ENCODE results near the gene CASD1. TPM values are rescaled to one million over a fixed set of nuclear protein-coding genes. Genes with fewer than 3 reads are reported as not detected.

CASD1 gene
- 8.8 and 11.9 TPM in 2 replicates for total RNA-seq (2014; rRNA removed; shearing (Covaris generic))

- peak; percentile 39 for DNase-seq (ENCODE audit: low read depth)
Measured at GRCh38 chr7:94509264-94509886, at the start of gene CASD1. Gene CASD1 (plus strand): TSS chr7:94509809. CDS start chr7:94510085, 276 bp downstream.

- no peak for DNase-seq (ENCODE audit: low read depth)
Measured at GRCh38 chr7:94466516-94466915, 43.1 kb upstream of the CASD1 start.

GRCh38 chr7:94471604-94472003 lies 38.0 kb upstream of the CASD1 start:
- DNase-seq (ENCODE audit: low read depth) = no peak

DNA sequence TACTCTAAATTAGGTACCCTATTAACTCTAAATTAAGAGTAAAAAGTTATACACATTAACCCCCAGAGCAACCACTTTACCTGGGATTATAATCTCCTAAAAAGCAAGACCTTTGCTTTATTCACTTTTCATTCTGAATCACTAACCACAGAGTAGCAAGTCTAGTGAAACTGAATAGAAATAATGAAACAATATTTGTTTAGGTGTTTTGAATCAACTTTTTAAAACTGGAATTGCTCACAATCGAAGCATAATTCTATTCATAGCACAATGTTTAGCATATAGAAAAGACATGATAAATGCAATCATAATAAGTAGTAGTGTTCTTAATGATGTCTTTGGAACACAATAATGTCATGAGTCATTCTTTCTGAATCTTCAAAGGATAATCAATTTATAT lies 37.0 kb upstream of the CASD1 start:
- no peak for DNase-seq (ENCODE audit: low read depth)

GRCh38 chr7:94476251-94476840 lies 33.3 kb upstream of the CASD1 start:
- no peak for DNase-seq (ENCODE audit: low read depth)

DNA sequence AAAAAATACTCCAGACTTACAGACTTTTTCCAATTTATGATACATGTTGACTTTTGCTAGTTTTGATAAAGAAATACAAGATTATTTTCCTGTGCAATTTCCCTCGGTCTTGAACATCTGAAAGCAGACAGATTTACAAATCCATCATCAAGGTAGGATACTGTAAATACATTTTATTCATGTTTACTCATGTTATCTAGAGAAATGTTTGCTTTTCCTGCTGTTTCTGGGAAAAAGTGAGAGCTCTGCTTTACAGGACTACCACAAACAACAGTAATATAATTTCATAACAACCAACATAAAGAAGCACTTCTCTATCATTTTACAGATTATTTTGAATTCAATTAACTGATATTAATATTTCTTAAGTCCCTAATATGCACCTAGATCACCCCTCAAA lies 31.7 kb upstream of the CASD1 start:
- DNase-seq (ENCODE audit: low read depth) = no peak

- no peak for DNase-seq (ENCODE audit: low read depth)
Measured at GRCh38 chr7:94478648-94479214, 30.9 kb upstream of the CASD1 start.

GRCh38 chr7:94481279-94481678 lies 28.3 kb upstream of the CASD1 start:
- no peak for DNase-seq (ENCODE audit: low read depth)

DNA sequence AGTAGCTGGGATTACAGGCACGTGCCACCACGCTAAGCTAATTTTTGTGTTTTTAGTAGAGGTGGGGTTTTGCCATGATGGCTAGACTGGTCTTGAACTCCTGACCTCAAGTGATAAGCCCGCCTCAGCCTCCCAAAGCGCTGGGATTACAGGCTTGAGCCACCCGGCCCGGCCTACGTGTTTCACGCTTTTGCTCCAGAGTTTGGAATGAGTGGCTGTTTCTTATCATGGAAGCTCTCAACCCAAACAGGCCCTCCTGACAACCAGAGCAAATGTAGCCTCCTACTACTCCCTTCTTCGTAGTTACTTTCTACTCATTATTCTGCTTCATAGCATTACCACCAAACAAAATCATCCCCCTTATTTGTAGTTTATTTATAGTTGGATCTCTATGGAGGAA lies 26.8 kb upstream of the CASD1 start:
- no peak for DNase-seq (ENCODE audit: low read depth)

DNA sequence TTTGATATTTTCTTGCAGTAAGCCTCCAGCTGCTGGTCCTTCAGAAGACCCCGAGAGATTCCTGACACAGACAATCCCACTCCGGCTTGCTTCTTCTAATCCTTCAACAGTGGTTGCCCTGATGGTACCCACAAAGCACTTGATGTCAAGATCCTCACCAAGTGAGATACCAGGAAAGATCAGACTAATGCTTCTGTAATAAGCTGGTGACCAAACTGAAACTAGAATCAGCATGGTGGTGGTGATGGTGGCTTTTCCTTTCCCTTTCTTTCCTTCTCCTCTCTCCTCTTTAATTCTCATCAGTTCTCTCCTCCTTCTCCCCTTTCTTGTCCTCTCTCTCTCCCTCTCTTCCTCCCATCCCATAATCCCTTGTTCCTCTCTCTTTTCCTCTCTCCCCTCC lies 25.8 kb upstream of the CASD1 start:
- no peak for DNase-seq (ENCODE audit: low read depth)

GRCh38 chr7:94486216-94486615 lies 23.4 kb upstream of the CASD1 start:
- DNase-seq (ENCODE audit: low read depth) = no peak

GRCh38 chr7:94491410-94491809 lies 18.2 kb upstream of the CASD1 start:
- no peak for DNase-seq (ENCODE audit: low read depth)

DNA sequence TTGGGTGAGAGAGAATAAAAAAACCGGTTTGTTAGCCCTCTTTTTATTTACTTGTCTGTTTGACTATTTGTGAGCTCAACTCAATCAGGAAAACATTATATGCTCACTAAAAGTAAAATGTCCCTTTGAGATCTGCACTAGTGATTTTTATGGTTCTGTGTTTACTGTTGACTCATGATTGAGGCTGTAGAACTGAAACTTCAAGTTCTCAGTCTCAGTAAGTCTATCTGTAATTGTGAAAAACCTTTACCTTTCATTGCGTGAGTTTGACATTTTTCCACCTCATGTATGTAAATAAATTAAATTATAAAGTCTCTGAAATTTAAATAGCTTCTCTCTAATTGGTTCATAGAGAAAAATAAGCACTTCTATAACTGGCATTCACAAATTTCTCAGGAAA lies 17.0 kb upstream of the CASD1 start:
- no peak for DNase-seq (ENCODE audit: low read depth)

DNA sequence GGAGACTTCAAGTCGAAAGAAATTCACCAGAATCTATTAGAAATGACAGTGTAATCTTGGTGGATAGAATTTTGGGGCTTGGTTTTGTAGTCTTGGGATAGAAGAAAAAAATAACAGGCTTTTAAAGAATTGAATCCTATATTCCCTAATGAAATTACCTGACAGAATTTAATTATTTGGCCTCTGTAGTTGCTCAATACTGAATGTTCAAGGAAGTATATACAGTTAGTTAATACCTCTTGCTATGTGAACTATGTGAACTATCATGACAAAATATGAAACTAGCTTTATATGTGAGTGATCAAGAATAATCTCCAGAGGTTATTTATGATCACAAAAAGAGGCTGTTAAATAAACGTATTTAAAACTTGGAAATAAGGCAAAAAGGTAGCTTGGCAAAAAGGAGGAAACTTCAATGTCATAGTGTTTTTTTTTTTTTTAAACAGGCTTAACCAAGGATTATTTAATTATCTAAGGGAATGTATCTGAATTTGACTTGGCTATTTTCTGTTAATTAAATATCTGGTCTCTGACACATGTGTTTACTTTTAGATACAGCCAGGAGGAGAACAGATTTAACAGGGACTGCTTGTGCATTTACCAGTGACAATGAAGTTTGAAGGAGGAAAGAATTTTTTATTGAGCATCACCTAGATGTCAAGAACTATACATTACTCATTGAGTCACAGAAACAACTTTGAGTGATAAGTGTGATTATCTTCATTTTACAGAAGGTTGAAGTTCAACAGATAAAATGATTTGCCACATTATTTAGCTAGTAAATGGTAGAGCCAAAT lies 11.5 kb upstream of the CASD1 start:
- no peak for DNase-seq (ENCODE audit: low read depth)

GRCh38 chr7:94498918-94499317 lies 10.7 kb upstream of the CASD1 start:
- DNase-seq (ENCODE audit: low read depth) = no peak

DNA sequence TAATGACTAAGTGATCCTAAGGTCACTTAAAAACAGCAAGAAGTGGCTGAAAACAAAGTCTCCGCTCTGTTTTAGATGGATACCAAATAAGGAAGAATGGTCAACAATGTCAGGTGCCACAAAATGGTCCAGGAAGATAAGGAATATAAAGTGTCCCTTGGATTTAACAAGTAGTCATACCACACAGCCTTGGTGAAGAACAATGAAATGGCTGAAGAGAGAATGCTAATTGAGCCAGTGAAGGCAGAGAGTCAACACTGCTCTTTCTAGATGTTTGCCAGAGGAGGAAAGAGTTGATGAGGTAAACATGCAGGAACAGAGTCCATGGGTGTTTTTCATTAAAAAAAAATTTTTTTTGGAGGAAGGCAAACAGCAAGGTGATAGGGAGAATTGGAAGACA lies 2.1 kb upstream of the CASD1 start:
- no peak for DNase-seq (ENCODE audit: low read depth)

DNA sequence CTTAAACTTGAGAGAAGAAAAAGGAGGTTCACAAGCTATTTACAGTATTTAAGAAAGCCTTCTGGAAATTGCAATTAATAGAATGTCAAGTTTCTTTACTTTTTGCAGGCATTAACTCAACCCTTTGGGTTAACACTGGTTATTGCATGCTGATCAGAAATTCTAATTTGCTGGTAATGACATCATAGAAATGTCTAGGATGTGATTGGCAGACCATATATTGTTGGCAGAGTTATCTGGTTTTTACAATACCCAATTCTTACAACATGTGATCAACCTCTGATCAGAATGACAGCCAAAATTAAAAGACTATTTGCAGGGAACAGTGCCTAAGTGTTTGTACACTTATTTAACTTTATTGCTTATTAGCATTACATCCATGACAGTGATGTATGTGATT lies 1.6 kb upstream of the CASD1 start:
- DNase-seq (ENCODE audit: low read depth) = no peak

DNA sequence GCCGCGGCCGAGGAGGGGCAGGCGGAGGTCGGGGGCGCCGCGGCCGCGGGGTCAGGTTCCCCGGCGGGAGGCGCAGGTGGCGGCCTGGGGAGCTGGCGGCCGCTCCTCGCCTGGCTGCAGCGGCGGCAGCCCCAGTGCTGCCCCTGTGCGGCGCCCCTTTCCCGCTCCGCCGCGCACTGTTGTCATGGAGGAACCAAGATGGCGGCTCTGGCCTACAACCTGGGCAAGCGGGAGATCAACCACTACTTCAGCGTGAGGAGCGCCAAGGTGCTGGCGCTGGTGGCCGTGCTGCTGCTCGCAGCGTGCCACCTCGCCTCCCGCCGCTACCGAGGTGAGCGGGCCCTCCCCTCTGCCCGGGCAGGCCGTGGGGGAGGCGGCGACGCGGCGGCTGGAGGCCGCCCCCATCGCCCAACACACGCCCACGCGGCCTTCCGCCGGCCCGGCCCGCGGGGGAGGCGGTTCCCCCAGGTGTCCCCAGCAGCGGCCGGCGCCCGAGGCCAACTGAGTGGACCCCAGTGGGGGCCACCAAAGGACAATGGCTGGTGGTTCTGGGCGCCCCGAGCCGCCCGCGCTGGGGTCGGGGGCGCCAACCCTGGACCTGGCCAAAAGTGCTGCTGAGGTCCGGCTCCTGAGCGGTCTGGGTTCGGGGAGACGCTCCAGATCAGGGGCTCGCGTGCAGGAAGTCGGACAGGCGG lies 425 bp downstream of the CASD1 start:
- DNase-seq (ENCODE audit: low read depth) = peak; percentile 63

DNA sequence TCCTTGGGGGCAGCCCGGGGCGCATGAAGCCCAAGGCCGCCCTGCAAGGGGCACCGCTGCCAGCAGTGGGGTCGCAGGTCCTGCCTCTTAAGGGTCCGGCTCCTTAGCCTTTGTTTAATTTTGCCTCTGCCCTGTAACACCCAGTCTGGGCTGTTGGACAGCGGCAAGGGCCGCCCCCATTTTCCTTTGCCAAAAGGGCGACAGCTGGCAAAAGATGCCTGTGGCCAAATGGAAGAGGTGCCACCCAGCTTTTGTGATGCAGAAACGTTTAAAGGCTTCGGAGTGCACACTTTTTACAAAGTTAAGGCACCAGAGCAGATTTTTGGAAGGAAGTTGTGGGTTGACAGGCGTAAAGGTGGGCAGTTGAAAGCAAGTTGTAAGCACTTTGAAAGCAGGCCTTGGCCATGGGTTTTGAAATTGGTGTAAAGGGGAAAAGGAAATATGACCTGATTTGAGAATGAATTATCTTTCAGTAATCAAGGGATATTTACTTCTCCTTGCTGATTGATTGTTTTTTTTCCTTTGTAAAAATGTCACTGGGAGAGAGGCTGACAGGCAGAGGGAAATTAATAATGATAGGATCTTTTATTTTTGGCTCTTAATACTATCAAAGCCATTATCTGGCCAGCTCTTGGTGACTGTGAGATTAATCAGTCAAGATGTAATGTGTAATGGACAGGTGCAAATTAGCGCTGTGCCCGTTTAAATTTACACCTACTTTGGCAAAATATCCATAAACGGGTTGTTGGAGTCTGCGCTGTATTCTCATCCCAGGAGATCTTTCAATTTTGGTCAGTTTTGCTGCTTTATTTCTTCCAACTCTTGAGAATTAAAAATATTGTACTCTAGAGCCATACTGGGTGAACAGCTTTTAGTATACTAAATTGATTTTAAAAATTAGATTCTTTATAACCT lies 1.2 kb downstream of the CASD1 start:
- peak; percentile 55 for DNase-seq (ENCODE audit: low read depth)

DNA sequence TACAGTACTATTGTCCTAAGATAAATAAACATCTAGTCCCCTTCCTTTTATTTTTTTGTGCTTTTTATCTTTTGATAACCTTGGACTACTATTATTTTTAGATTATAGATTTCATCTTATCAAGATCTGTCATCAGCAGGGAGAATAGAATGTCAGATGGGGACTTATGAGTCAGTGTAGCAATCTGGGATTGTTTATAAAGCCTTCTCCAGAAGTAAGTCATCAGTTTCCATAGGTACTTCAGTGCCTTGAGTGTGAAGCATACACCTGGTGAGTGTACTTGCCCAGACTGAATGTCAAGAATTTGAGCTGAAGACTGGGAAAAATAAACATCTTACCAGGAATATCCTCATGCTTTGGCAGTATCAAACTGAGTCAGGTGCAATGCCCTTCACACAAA lies 2.1 kb downstream of the CASD1 start:
- peak; percentile 5 for DNase-seq (ENCODE audit: low read depth)
